Upper lobe of left lung (tissue), 6 donors: ENCODE results near the gene NOP56. TPM values are rescaled to one million over a fixed set of nuclear protein-coding genes. Genes with fewer than 3 reads are reported as not detected.

Experiments used
- ATAC-seq, 2 donors: fragments of 200-7000 bp; cut with Tn5 transposase; one replicate each; pipeline ENCODE4 v1.9.1; 2022; ENCODE audit warnings: mild to moderate bottlenecking in 2 of 2, moderate library complexity in 2 of 2; ENCODE audit not compliant: low FRiP score in 2 of 2
- DNase-seq, 2 donors: peaks; one replicate each; pipeline ENCODE4 v3.0.0-alpha.2; 2019 to 2020
- H3K27ac ChIP-seq, 4 donors: fragments of 200-600 bp; sonication (generic); one replicate each; pipeline ENCODE4 v1.5.1; 2016 to 2019
- H3K27me3 ChIP-seq, 4 donors: fragments of 200-600 bp; sonication (generic); one replicate each; pipeline ENCODE4 v1.5.1; 2017 to 2019
- H3K36me3 ChIP-seq, 4 donors: fragments of 200-600 bp; sonication (generic); one replicate each; pipeline ENCODE4 v1.5.1; 2016 to 2019
- H3K4me1 ChIP-seq, 4 donors: fragments of 200-600 bp; sonication (generic); one replicate each; pipeline ENCODE4 v1.5.1; 2018 to 2019
- H3K4me3 ChIP-seq, 4 donors: fragments of 200-600 bp; sonication (generic); one replicate each; pipeline ENCODE4 v1.5.1; 2017 to 2019; ENCODE audit warnings: mild to moderate bottlenecking in 2 of 4, moderate library complexity in 1 of 4
- H3K9me3 ChIP-seq, 4 donors: fragments of 200-600 bp; sonication (generic); one replicate each; pipeline ENCODE4 v1.5.1; 2018 to 2019
- EP300 ChIP-seq, 4 donors: sonication (generic); formaldehyde crosslinking; IDR thresholded peaks; one replicate each; pipeline ENCODE4 v1.5.1; 2017; ENCODE audit warnings: antibody characterized with exemption in 4 of 4, control low read depth in 2 of 4
- POLR2A ChIP-seq, 4 donors: fragments of 450-650 bp; IDR thresholded peaks; one replicate each; pipeline ENCODE4 v1.5.1; 2016 to 2017; ENCODE audit warnings: antibody characterized with exemption in 4 of 4, mild to moderate bottlenecking in 2 of 4
- POLR2AphosphoS5 ChIP-seq, 2 donors: sonication (generic); formaldehyde crosslinking; IDR thresholded peaks; one replicate each; pipeline ENCODE4 v1.5.1; 2017; ENCODE audit warnings: antibody characterized with exemption in 2 of 2
- WGBS, 2 donors: methylation state at CpG; one replicate each; pipeline ENCODE4 v1.1.5; 2017 to 2018; 5-methylcytosine and 5-hydroxymethylcytosine counted together
- total RNA-seq, 6 donors: library from RNA; depleted of rRNA in 4 of 6; stranded (reverse); fragments of >200 nt in 4 of 6; gene quantifications; one replicate each; pipeline versions ENCODE4 v1.1.0 to v1.2.1, GENCODE V29; 2016 to 2021
- TF ChIP-seq, protein P1 (sequence below), 6 experiments: fragments of 450-650 bp in 4 of 6; fragments of 200-600 bp in 2 of 6; sonication (generic) in 2 of 6; IDR thresholded peaks; one replicate each; pipeline ENCODE4 v1.5.1; 2016 to 2019; ENCODE audit warnings: antibody characterized with exemption in 6 of 6
- donor health status: DM: no; HTN: no; CAD: no; lungs with moderate emphysema.
- donor health status: DM: no; HTN: yes; CAD: no; lungs with severe emphysema.

NOP56 gene
- total RNA-seq, 6 donors from 2014 or later, result 64.8 to 162 (median 93.6) TPM

- H3K4me3 ChIP-seq, result peak within 1 kb of the TSS; percentile 52 to 64 (median 58)
- no peaks in the 10 kb centered on the region for H3K9me3 ChIP-seq
- H3K4me1 ChIP-seq, result peaks cover 9 to 28% (median 16%) of the 10 kb centered on the region in 4 donors
- H3K27me3 ChIP-seq, result peaks cover 0 to 14% (median 4%) of the 10 kb centered on the region in 4 donors
- peak within 1 kb of the TSS; percentile 73 to 90 (median 84) for H3K27ac ChIP-seq
- no peaks in the 10 kb centered on the region for H3K36me3 ChIP-seq
- TF ChIP-seq EP300 (IDR thresholded peaks at IDR 0.05) (no peak), POLR2A (IDR thresholded peaks at IDR 0.05) (peak in 3 of 4 donors; percentile 40 to 63 (median 44)), POLR2AphosphoS5 (IDR thresholded peaks at IDR 0.05) (peak in 1 of 2 donors; percentile 21)
- TF ChIP-seq, protein P1, sequence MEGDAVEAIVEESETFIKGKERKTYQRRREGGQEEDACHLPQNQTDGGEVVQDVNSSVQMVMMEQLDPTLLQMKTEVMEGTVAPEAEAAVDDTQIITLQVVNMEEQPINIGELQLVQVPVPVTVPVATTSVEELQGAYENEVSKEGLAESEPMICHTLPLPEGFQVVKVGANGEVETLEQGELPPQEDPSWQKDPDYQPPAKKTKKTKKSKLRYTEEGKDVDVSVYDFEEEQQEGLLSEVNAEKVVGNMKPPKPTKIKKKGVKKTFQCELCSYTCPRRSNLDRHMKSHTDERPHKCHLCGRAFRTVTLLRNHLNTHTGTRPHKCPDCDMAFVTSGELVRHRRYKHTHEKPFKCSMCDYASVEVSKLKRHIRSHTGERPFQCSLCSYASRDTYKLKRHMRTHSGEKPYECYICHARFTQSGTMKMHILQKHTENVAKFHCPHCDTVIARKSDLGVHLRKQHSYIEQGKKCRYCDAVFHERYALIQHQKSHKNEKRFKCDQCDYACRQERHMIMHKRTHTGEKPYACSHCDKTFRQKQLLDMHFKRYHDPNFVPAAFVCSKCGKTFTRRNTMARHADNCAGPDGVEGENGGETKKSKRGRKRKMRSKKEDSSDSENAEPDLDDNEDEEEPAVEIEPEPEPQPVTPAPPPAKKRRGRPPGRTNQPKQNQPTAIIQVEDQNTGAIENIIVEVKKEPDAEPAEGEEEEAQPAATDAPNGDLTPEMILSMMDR (IDR thresholded peaks at IDR 0.05), result no peak
- DNase-seq (peak; percentile 42 to 92), ATAC-seq (peak in 1 of 2 donors; percentile 68)
- 8 to 9% methylated on average over 30 to 40 of the region's 106 CpGs for WGBS, 2 donors
Measured at GRCh38 chr20:2692036-2692885, 39.8 kb downstream of the NOP56 start, which contains the start of gene EBF4. Gene EBF4 (plus strand): TSS chr20:2692780. CDS start chr20:2693646, 866 bp downstream.

DNA sequence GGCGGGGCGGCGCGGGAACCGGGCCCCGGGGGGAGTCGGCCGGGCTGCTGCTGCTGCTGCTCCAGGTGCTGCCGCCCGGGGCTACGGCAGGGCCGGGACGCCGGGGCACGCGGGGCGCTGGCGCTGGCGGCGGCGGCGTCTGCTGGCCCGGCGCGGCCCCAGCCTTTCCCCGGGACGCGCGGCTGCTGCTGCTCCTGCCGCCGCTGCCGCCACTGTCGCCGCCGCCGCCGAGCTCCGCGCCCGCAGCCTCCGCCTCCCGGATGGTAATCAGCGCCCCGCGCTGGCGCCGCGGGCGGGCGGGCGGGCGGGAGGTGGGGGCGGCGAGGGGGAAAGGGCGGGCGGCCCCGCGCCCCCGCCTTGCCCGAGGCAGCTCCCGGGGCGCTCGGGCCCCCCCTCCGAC lies 40.5 kb downstream of the NOP56 start:
- H3K4me1 ChIP-seq, result peaks cover 9 to 26% (median 16%) of the 10 kb centered on the region in 4 donors
- peak overlapping the region in 2 of 4 donors; percentile 69 to 84 for H3K27ac ChIP-seq
- ATAC-seq, result no peak
- 0% methylated on average over 3 of the region's 64 CpGs; no CpG with 5 or more reads in 1 of the 2 donors for WGBS, 2 donors
- H3K4me3 ChIP-seq, result peak overlapping the region in 3 of 4 donors; percentile 53 to 64 (median 63)
- peak in 1 of 2 donors; percentile 87 for DNase-seq
- H3K36me3 ChIP-seq, result no peaks in the 10 kb centered on the region
- H3K9me3 ChIP-seq, result no peaks in the 10 kb centered on the region
- TF ChIP-seq POLR2AphosphoS5 (IDR thresholded peaks at IDR 0.05), result no peak
- no peak for TF ChIP-seq POLR2A (IDR thresholded peaks at IDR 0.05)
- no peak for TF ChIP-seq EP300 (IDR thresholded peaks at IDR 0.05)
- TF ChIP-seq, protein P1 (IDR thresholded peaks at IDR 0.05), result no peak
- H3K27me3 ChIP-seq, result peaks cover 0 to 14% (median 4%) of the 10 kb centered on the region in 4 donors

DNA sequence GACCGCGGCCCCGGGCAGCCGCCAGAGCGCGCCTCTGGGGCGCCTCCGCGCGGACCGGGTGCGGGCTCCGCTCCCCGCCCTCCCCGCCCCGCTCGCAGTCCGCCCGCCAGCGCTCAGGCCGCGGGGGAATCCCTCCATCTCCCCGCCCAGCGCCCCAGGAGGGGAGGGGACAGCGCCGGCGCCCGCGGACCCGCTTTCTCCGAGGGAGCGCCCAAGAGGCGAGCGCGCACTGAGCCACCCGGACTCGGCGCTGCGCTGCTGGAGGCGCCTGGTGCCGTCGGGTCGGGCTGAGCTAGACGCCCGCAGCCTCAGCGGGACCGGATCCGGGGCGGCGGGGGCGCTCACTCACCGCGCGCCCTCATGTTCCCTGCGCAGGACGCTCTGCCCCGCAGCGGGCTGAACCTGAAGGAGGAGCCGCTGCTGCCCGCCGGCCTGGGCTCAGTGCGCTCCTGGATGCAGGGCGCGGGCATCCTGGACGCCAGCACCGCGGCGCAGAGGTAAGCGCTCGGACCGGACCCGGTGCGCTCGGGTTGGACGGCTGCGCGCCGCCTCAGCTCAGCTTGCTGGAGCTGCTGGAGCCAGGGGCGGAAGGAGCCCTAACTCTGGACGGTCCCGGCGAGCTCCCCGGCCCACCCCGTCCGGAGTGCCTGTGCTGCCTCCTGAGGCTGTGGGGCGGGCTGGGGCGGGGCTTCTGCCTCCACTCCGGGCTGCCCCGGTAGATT lies 41.0 kb downstream of the NOP56 start:
- DNase-seq, result peak in 1 of 2 donors; percentile 90
- H3K36me3 ChIP-seq, result no peaks in the 10 kb centered on the region
- peaks cover 6 to 22% (median 16%) of the 10 kb centered on the region in 4 donors for H3K4me1 ChIP-seq
- no peaks in the 10 kb centered on the region for H3K9me3 ChIP-seq
- peak in 1 of 2 donors; percentile 46 for ATAC-seq
- peaks cover 0 to 14% (median 4%) of the 10 kb centered on the region in 4 donors for H3K27me3 ChIP-seq
- peak overlapping the region; percentile 52 to 64 (median 58) for H3K4me3 ChIP-seq
- TF ChIP-seq POLR2AphosphoS5 (IDR thresholded peaks at IDR 0.05) (no peak), EP300 (IDR thresholded peaks at IDR 0.05) (no peak), POLR2A (IDR thresholded peaks at IDR 0.05) (no peak)
- TF ChIP-seq, protein P1 (IDR thresholded peaks at IDR 0.05), result no peak
- peak overlapping the region in 3 of 4 donors; percentile 40 to 84 (median 69) for H3K27ac ChIP-seq
- WGBS, 2 donors, result 9% methylated on average over 7 of the region's 89 CpGs; no CpG with 5 or more reads in 1 of the 2 donors

DNA sequence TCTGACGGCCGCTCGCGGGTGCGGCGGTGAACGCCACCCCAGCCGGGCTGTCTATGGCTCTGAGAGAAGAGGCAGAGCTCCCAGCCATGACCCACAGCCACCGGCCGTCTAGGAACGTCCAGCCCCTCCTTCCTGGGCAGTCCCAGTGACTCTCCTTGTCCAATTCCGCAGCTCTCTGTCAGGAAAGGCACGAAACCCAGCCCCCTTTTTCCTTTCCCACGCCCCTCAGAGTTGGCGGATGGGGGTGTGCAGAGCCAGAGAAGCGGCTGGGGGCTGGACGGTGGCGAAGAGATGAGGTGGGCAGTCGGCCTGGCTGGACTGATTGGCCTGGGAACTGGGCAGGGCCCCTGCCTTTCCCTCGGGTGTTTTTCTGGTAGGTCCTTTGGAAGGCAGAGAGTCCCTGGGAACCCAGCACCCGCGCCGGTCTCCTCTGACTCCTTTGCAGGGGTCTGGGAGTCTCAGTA lies 41.6 kb downstream of the NOP56 start:
- ATAC-seq (peak in 1 of 2 donors; percentile 2), DNase-seq (no peak)
- WGBS, 2 donors, result 32 to 54% methylated on average over 12 to 21 of the region's 23 CpGs
- Histone ChIP-seq H3K27ac (peak overlapping the region in 3 of 4 donors; percentile 40 to 84 (median 69)), H3K9me3 (no peaks in the 10 kb centered on the region), H3K36me3 (no peaks in the 10 kb centered on the region), H3K4me3 (peak overlapping the region in 3 of 4 donors; percentile 53 to 64 (median 63)), H3K4me1 (peaks cover 6 to 22% (median 16%) of the 10 kb centered on the region in 4 donors), H3K27me3 (peaks cover 0 to 14% (median 4%) of the 10 kb centered on the region in 4 donors)
- TF ChIP-seq EP300 (IDR thresholded peaks at IDR 0.05), result no peak
- no peak for TF ChIP-seq POLR2A (IDR thresholded peaks at IDR 0.05)
